Activated T-cell treated with anti-CD3 and anti-CD28 coated beads, Interleukin-2, amount 50 U/mL, for 4 hours (primary cell): ENCODE data around the gene SLC17A7. TPM values are rescaled to one million over a fixed set of nuclear protein-coding genes. Genes with fewer than 3 reads are reported as not detected.
A peak's percentile ranks its signal among the peaks of the same experiment; 100 is the strongest.

Experiments used
- ATAC-seq, 2 donors: fragments of 200-7000 bp; cut with Tn5 transposase; one replicate each; pipeline ENCODE4 v1.10.0; 2021
- DNase-seq: peaks from one replicate; pipeline ENCODE4 v3.0.0-alpha.2; 2020
- H3K27me3 Mint-ChIP-seq: one replicate; pipeline ENCODE4 v1.8.0; 2021; ENCODE audit warnings: low read depth, mixed read lengths
- H3K36me3 Mint-ChIP-seq: one replicate; pipeline ENCODE4 v1.8.0; 2022; ENCODE audit warnings: mixed read lengths; ENCODE audit not compliant: insufficient read depth
- H3K4me1 Mint-ChIP-seq: one replicate; pipeline ENCODE4 v1.8.0; 2021; ENCODE audit warnings: low read depth, mixed read lengths
- H3K4me3 Mint-ChIP-seq: one replicate; pipeline ENCODE4 v1.8.0; 2021; ENCODE audit warnings: mild to moderate bottlenecking, moderate library complexity, mixed read lengths
- H3K9me3 Mint-ChIP-seq: one replicate; pipeline ENCODE4 v1.8.0; 2021; ENCODE audit warnings: mixed read lengths
- total RNA-seq, 3 donors: library from RNA; stranded (reverse); gene quantifications; one replicate each; pipeline ENCODE4 v1.2.1, GENCODE V29; 2021

SLC17A7 gene
- under 1 TPM in 2 of 3 donors, not detected in 1; 0.08 to 0.13 TPM for total RNA-seq

GRCh38 chr19:49441210-49441959, at the start of gene SLC17A7:
Gene SLC17A7 (minus strand): TSS chr19:49441527. CDS start chr19:49441379, 148 bp downstream.
- Mint-ChIP-seq H3K36me3 (peaks cover 2% of the 10 kb centered on the region), H3K27me3 (peaks cover 61% of the 10 kb centered on the region), H3K4me1 (peaks cover 27% of the 10 kb centered on the region), H3K9me3 (no peaks in the 10 kb centered on the region), H3K4me3 (peak within 1 kb of the TSS; percentile 78)
- ATAC-seq (peak in 1 of 2 donors; percentile 14), DNase-seq (no peak)

- no peak for ATAC-seq
Measured at GRCh38 chr19:49490287-49491029, 49.1 kb upstream of the SLC17A7 start.

DNA sequence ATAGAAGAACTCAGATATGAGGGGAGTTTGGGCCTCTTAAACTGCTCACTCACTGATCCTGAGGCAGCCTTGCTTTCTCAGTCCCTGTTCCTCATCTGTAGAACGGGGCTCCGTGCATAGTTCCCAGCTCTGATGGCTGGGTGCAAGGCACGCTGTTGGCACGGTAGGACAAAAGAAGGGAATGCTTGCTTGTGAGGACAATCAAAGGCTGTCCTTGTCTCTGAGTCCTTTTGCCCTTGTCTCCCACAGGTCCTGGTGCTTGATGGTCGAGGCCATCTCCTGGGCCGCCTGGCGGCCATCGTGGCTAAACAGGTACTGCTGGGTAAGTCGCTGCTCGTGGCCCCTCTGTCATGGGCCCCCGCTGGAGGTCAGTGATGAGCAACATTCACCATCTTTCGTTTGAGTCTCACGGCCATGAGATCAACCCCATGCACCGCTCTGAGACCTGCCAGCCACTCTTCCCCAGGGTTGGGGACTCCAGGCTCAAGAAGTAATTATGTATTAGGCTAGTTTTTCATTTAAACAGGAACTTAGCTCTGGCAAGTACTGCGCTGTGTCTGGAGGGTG, 48.4 kb upstream of the SLC17A7 start:
- H3K27me3 Mint-ChIP-seq: no peaks in the 10 kb centered on the region
- H3K36me3 Mint-ChIP-seq: peaks cover 60% of the 10 kb centered on the region
- H3K4me3 Mint-ChIP-seq: peak overlapping the region; percentile 97
- H3K9me3 Mint-ChIP-seq: no peaks in the 10 kb centered on the region
- H3K4me1 Mint-ChIP-seq: peaks cover 37% of the 10 kb centered on the region
- DNase-seq: no peak
- ATAC-seq: peak in 1 of 2 donors; percentile 1

More at GRCh38 chr19:49490287-49491029, 49.1 kb upstream of the SLC17A7 start:
- Mint-ChIP-seq H3K9me3 (no peaks in the 10 kb centered on the region), H3K27me3 (no peaks in the 10 kb centered on the region), H3K36me3 (peaks cover 60% of the 10 kb centered on the region), H3K4me1 (peaks cover 41% of the 10 kb centered on the region), H3K4me3 (peak overlapping the region; percentile 97)
- no peak for DNase-seq

GRCh38 chr19:49488863-49489537, 47.7 kb upstream of the SLC17A7 start:
- DNase-seq (no peak), ATAC-seq (no peak)
- H3K9me3 Mint-ChIP-seq: no peaks in the 10 kb centered on the region
- H3K27me3 Mint-ChIP-seq: no peaks in the 10 kb centered on the region
- H3K36me3 Mint-ChIP-seq: peaks cover 60% of the 10 kb centered on the region
- H3K4me1 Mint-ChIP-seq: peaks cover 37% of the 10 kb centered on the region
- H3K4me3 Mint-ChIP-seq: peak overlapping the region; percentile 97

GRCh38 chr19:49488046-49488862, 46.9 kb upstream of the SLC17A7 start:
- Mint-ChIP-seq H3K4me1 (peaks cover 34% of the 10 kb centered on the region), H3K36me3 (peaks cover 60% of the 10 kb centered on the region), H3K9me3 (no peaks in the 10 kb centered on the region), H3K4me3 (peak overlapping the region; percentile 97), H3K27me3 (no peaks in the 10 kb centered on the region)
- DNase-seq (no peak), ATAC-seq (no peak)

- peak; percentile 100 for DNase-seq
- peak within 1 kb of the TSS; percentile 97 for H3K4me3 Mint-ChIP-seq
- H3K4me1 Mint-ChIP-seq: peaks cover 26% of the 10 kb centered on the region
- H3K9me3 Mint-ChIP-seq: no peaks in the 10 kb centered on the region
- ATAC-seq: peak; percentile 82 to 86
- peaks cover 56% of the 10 kb centered on the region for H3K36me3 Mint-ChIP-seq
- H3K27me3 Mint-ChIP-seq: no peaks in the 10 kb centered on the region
Measured at GRCh38 chr19:49487277-49488045, 46.1 kb upstream of the SLC17A7 start, which contains the start of gene RPL13A. Gene RPL13A (plus strand): TSS chr19:49487608. CDS start chr19:49487630, 22 bp downstream.

GRCh38 chr19:49486710-49487276, 45.5 kb upstream of the SLC17A7 start:
- Mint-ChIP-seq H3K4me1 (peaks cover 22% of the 10 kb centered on the region), H3K9me3 (no peaks in the 10 kb centered on the region), H3K36me3 (peaks cover 52% of the 10 kb centered on the region), H3K27me3 (no peaks in the 10 kb centered on the region), H3K4me3 (peak overlapping the region; percentile 97)
- DNase-seq: no peak
- no peak for ATAC-seq

DNA sequence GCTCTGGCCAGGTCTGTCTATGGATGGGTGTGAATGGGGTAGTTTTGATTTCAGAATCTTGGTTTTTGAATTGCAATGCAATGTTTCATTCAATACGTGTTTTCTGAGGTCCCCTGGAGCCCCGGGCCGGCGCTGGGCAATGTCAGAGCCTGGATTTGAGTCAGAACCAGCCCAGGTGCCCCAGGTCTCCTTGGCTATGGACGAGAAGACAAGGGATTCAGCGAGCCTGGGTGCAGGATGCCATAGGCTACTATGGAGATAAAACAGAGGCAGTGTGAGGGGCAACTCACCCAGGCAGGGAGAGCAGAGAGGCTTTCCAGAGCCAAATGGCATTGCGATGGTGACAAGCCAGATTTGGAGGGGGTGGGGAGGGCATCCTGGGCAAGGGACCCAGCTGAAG, 44.9 kb upstream of the SLC17A7 start:
- no peak for ATAC-seq
- DNase-seq: no peak
- Mint-ChIP-seq H3K4me3 (peak overlapping the region; percentile 12), H3K4me1 (peaks cover 20% of the 10 kb centered on the region), H3K36me3 (peaks cover 47% of the 10 kb centered on the region), H3K9me3 (no peaks in the 10 kb centered on the region), H3K27me3 (no peaks in the 10 kb centered on the region)

- peaks cover 18% of the 10 kb centered on the region for H3K4me1 Mint-ChIP-seq
- H3K27me3 Mint-ChIP-seq: no peaks in the 10 kb centered on the region
- no peaks in the 10 kb centered on the region for H3K9me3 Mint-ChIP-seq
- H3K36me3 Mint-ChIP-seq: peaks cover 16% of the 10 kb centered on the region
- ATAC-seq (no peak), DNase-seq (no peak)
- no peak overlapping the region for H3K4me3 Mint-ChIP-seq
Measured at GRCh38 chr19:49481020-49481683, 39.8 kb upstream of the SLC17A7 start.

- DNase-seq (no peak), ATAC-seq (no peak)
- H3K4me1 Mint-ChIP-seq: peaks cover 25% of the 10 kb centered on the region
- no peaks in the 10 kb centered on the region for H3K27me3 Mint-ChIP-seq
- H3K4me3 Mint-ChIP-seq: no peak overlapping the region
- H3K36me3 Mint-ChIP-seq: peaks cover 11% of the 10 kb centered on the region
- no peaks in the 10 kb centered on the region for H3K9me3 Mint-ChIP-seq
Measured at GRCh38 chr19:49479975-49480628, 38.8 kb upstream of the SLC17A7 start.

DNA sequence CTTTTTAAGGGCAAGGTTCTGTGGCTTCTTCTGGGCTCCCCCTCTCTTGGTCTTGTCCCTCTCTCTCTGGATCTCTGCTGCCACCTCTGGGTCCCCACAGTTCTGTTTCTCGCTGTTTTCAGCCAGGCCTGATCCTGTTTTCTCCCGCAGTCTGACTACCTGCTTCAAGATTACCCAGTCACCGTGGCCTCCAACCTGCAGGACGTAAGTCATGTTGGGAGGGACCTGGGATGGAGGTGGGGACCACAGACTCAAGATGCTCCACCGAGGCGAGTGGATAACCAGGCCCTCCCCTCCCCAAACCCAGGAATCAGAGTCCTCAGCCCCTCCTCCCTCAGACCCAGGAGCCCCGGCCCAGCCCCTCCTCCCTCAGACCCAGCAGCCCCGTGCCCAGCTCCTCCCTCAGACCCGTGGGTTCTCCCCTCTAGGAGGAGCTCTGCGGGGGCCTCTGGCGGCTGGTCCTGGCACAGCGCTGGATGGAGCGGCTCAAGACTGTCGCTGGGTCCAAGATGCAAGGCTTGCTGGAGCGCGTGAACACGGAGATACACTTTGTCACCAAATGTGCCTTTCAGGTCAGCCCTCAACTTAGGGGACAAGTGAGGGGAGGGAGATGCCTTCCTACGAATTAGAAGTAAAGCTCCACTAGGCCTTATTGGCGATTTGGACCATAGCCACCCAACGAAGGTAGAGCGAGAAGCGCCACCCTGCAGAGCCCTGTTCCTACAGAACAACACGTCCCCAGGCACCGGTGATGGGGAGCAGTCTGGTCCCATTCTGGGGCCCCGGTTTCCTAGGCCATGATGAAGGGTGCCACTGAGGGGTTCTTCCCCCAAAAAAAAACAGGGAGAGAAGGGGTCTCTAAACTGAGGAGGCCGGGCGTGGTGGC, 34.9 kb upstream of the SLC17A7 start:
- peaks cover 6% of the 10 kb centered on the region for H3K36me3 Mint-ChIP-seq
- no peaks in the 10 kb centered on the region for H3K27me3 Mint-ChIP-seq
- H3K4me3 Mint-ChIP-seq: peak overlapping the region; percentile 83
- peaks cover 40% of the 10 kb centered on the region for H3K4me1 Mint-ChIP-seq
- ATAC-seq (peak; percentile 69 to 74), DNase-seq (peak; percentile 58)
- no peaks in the 10 kb centered on the region for H3K9me3 Mint-ChIP-seq
